Karpas-422 (cell line): ENCODE results near the gene RNF31. TPM values are rescaled to one million over a fixed set of nuclear protein-coding genes. Genes with fewer than 3 reads are reported as not detected.

Experiments used
- DNase-seq: peaks from one replicate; pipeline ENCODE4 v3.0.0-alpha.2; 2015
- H2AFZ ChIP-seq: fragments of 200-600 bp; sonication (generic); 2 replicates; pipeline ENCODE4 v1.6.1; 2014; ENCODE audit warnings: antibody characterized with exemption, low read length, mixed read lengths
- H3K27ac ChIP-seq: fragments of 200-600 bp; sonication (generic); 2 replicates; pipeline ENCODE4 v1.5.1; 2014; ENCODE audit warnings: mild to moderate bottlenecking, low read length, moderate library complexity
- H3K27me3 ChIP-seq: fragments of 200-600 bp; sonication (generic); 2 replicates; pipeline ENCODE4 v1.6.1; 2014; ENCODE audit warnings: low read length, mixed read lengths
- H3K36me3 ChIP-seq: fragments of 200-600 bp; sonication (generic); 2 replicates; pipeline ENCODE4 v1.6.1; 2014; ENCODE audit warnings: low read length, mixed read lengths; ENCODE audit not compliant: insufficient read depth
- H3K4me1 ChIP-seq: fragments of 200-600 bp; sonication (generic); 2 replicates; pipeline ENCODE4 v1.6.1; 2014; ENCODE audit warnings: mild to moderate bottlenecking, low read length, mixed read lengths
- H3K4me2 ChIP-seq: fragments of 200-600 bp; sonication (generic); 2 replicates; pipeline ENCODE4 v1.6.1; 2014; ENCODE audit warnings: low read length, low read depth, mild to moderate bottlenecking; ENCODE audit not compliant: poor library complexity, severe bottlenecking
- H3K4me3 ChIP-seq: fragments of 200-600 bp; sonication (generic); 2 replicates; pipeline ENCODE4 v1.5.1; 2014; ENCODE audit warnings: mild to moderate bottlenecking, antibody characterized with exemption, low read length, mixed read lengths
- H3K79me2 ChIP-seq: fragments of 200-600 bp; sonication (generic); 2 replicates; pipeline ENCODE4 v1.6.1; 2014; ENCODE audit warnings: mild to moderate bottlenecking, low read length, mixed read lengths
- H3K9ac ChIP-seq: fragments of 200-600 bp; sonication (generic); 2 replicates; pipeline ENCODE4 v1.6.0; 2014; ENCODE audit warnings: low read length
- H3K9me2 ChIP-seq: fragments of 200-600 bp; sonication (generic), shearing (Covaris generic); replicated peaks from 2 replicates; pipeline ENCODE4 v1.6.0; 2014; ENCODE audit warnings: mild to moderate bottlenecking, low read length, moderate library complexity; ENCODE audit not compliant: insufficient read depth
- H3K9me3 ChIP-seq: fragments of 300-700, 200-600 bp; sonication (generic); 2 replicates; pipeline ENCODE4 v1.6.1; 2014; ENCODE audit warnings: low read length, mixed read lengths
- H4K20me1 ChIP-seq: fragments of 200-600 bp; sonication (generic); 2 replicates; pipeline ENCODE4 v1.6.1; 2014; ENCODE audit warnings: mild to moderate bottlenecking, antibody characterized with exemption, low read length, low read depth; ENCODE audit not compliant: insufficient read depth
- total RNA-seq: library from RNA; depleted of rRNA; stranded (reverse); fragments of >200 nt; shearing (Covaris generic); gene quantifications from 2 replicates; pipeline ENCODE4 v1.2.3, GENCODE V29; 2014; ENCODE audit warnings: low replicate concordance

RNF31 gene
- total RNA-seq, 1 experiment from 2014 or later: 82.0 TPM

DNA sequence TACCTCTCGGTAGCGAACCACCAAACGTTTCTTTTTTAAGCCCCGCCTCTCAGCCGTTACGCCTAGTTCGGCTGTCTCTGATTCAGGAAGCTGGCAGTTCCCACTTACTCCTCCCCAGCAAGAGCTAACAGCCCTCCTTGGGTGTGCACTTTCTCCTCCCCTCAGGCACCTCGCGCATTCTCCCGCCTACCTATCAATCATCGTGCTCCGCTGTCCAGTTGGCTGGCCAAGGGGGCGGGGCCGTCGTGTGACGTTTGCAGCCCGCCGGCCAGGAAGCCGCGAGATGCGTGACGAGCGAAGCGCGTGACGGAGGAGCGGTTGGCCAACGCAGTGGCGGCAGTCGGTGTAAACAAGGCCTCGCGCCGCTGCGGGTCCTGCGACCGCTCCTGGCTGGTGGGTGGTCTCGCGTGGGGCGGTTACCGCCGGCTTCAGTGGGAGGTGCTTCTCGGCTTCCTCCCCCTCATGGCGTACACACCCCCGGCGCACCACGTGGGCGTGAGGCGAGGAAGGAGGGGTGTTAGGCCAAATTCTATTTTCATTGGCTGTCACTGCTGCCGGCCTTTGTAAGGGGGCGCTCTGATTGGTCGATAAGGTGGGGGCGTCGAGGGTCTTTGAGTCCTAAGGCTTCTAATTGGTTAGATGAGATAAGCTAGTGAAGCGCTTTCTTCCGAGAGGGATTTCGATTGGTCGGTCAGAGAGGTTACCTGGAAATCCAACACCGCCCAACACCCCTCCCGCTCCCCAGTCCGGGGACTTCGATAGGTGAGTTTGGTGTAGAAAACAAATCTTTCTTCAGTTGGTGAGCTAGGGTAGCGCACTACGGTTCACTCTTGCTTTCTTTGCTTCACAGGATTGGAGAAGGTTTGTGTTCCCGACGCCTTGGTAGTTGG is 32.5 kb upstream of the RNF31 start, which contains the start of the genes DCAF11 and NRL:
DCAF11 (plus strand) TSS at position 246 of the 890 bp plus-strand sequence. CDS start 818 bp downstream, outside the sequence.
NRL (minus strand) TSS at position 418 of the 890 bp plus-strand sequence. CDS start 32,101 bp downstream, outside the sequence.
- H3K79me2 ChIP-seq: peaks cover 22% of the 10 kb centered on the region
- peak; percentile 100 for DNase-seq
- no peaks in the 10 kb centered on the region for H3K9me3 ChIP-seq
- no peaks in the 10 kb centered on the region for H3K9me2 ChIP-seq
- no peaks in the 10 kb centered on the region for H3K27me3 ChIP-seq
- no peaks in the 10 kb centered on the region for H4K20me1 ChIP-seq
- H3K4me3 ChIP-seq: peak within 1 kb of the TSS; percentile 89
- peak within 1 kb of the TSS; percentile 95 for H3K9ac ChIP-seq
- H3K27ac ChIP-seq: peak within 1 kb of the TSS; percentile 91
- H3K36me3 ChIP-seq: peaks cover 8% of the 10 kb centered on the region; the same call in 1 of the 2 replicates
- H3K4me2 ChIP-seq: peak within 1 kb of the TSS; percentile 91
- peaks cover 19% of the 10 kb centered on the region for H3K4me1 ChIP-seq
- peak within 1 kb of the TSS; percentile 87 for H2AFZ ChIP-seq

GRCh38 chr14:24115422-24116127 is 31.7 kb upstream of the RNF31 start:
- H4K20me1 ChIP-seq: no peaks in the 10 kb centered on the region
- peak overlapping the region; percentile 89 for H3K4me3 ChIP-seq
- H3K9me2 ChIP-seq: no peaks in the 10 kb centered on the region
- H3K27ac ChIP-seq: peak overlapping the region; percentile 5; the same call in 1 of the 2 replicates
- peaks cover 9% of the 10 kb centered on the region; the same call in 1 of the 2 replicates for H3K36me3 ChIP-seq
- H3K27me3 ChIP-seq: no peaks in the 10 kb centered on the region
- peak overlapping the region; percentile 91 for H3K4me2 ChIP-seq
- DNase-seq: no peak
- no peaks in the 10 kb centered on the region for H3K9me3 ChIP-seq
- H3K9ac ChIP-seq: peak overlapping the region; percentile 77
- H2AFZ ChIP-seq: peak overlapping the region; percentile 78
- peaks cover 22% of the 10 kb centered on the region for H3K79me2 ChIP-seq
- H3K4me1 ChIP-seq: peaks cover 19% of the 10 kb centered on the region

DNA sequence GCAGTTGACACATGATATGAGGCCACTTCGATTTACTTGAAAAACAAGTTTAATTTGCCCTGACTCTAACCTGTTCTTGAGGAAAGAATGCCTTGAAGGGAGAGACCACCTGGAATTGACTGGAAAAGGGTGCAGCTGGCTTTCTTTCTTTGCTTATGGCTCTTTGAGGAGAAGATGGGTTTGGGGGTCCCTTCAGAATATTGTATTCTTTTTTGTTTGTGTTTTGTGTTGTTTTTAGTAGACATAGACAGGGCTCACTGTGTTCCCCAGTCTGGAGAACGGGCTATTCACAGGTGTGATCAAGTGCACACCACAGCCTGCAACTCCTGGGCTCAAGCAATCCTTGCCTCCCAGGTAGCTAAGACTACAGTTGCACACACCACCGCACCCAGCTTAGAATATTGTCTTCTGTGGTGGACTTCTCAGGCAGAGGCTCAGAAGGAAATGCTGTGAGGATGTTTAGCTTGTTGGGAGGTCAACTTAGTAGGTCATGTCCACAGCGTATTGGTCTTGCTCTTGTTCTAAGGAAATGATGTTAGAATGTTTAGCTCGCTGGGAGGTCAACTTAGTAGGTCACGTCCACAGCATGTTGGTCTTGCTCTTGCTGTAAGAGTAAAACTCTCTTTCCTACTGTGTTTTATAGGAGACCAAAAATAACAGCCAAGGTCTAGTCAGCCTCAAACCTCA is 31.0 kb upstream of the RNF31 start:
- peak overlapping the region; percentile 89 for H3K4me3 ChIP-seq
- H3K36me3 ChIP-seq: peaks cover 16% of the 10 kb centered on the region
- H3K27ac ChIP-seq: no peak overlapping the region
- peaks cover 22% of the 10 kb centered on the region for H3K79me2 ChIP-seq
- peak overlapping the region; percentile 91 for H3K4me2 ChIP-seq
- peak overlapping the region; percentile 77 for H3K9ac ChIP-seq
- H3K27me3 ChIP-seq: no peaks in the 10 kb centered on the region
- no peaks in the 10 kb centered on the region for H3K9me3 ChIP-seq
- H4K20me1 ChIP-seq: no peaks in the 10 kb centered on the region
- DNase-seq: no peak
- peaks cover 19% of the 10 kb centered on the region for H3K4me1 ChIP-seq
- H2AFZ ChIP-seq: no peak overlapping the region
- no peaks in the 10 kb centered on the region for H3K9me2 ChIP-seq

DNA sequence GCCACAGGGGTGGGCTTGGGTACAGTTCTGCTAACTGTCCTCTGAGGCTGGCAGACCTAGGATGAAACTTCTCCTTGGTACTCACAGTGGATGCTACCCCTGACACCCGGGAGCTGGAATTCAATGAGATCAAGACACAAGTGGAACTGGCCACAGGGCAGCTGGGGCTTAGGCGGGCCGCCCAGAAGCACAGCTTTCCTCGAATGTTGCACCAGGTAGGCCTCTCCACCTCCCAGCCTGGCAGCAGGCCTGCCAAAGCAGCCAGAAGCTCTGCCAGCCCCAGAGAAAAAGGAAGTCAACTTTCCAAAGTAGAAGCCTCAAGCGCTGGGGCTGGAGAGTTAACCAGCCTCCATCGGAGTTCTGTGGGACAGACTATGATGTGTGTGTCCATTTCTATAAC is 30.1 kb upstream of the RNF31 start:
- no peak overlapping the region for H3K4me2 ChIP-seq
- no peak overlapping the region for H2AFZ ChIP-seq
- no peaks in the 10 kb centered on the region for H4K20me1 ChIP-seq
- no peak overlapping the region for H3K9ac ChIP-seq
- H3K79me2 ChIP-seq: peaks cover 22% of the 10 kb centered on the region
- peaks cover 21% of the 10 kb centered on the region for H3K36me3 ChIP-seq
- H3K4me3 ChIP-seq: no peak overlapping the region
- no peak for DNase-seq
- H3K9me2 ChIP-seq: no peaks in the 10 kb centered on the region
- H3K27me3 ChIP-seq: no peaks in the 10 kb centered on the region
- peaks cover 19% of the 10 kb centered on the region for H3K4me1 ChIP-seq
- H3K9me3 ChIP-seq: no peaks in the 10 kb centered on the region
- H3K27ac ChIP-seq: no peak overlapping the region

- Histone ChIP-seq H3K9me3 (no peaks in the 10 kb centered on the region), H3K27me3 (no peaks in the 10 kb centered on the region), H3K4me1 (peaks cover 28% of the 10 kb centered on the region), H3K79me2 (peaks cover 18% of the 10 kb centered on the region), H2AFZ (no peak overlapping the region), H3K9ac (no peak overlapping the region), H3K36me3 (peaks cover 26% of the 10 kb centered on the region), H3K4me2 (no peak overlapping the region), H3K4me3 (no peak overlapping the region), H3K27ac (no peak overlapping the region), H4K20me1 (no peaks in the 10 kb centered on the region), H3K9me2 (no peaks in the 10 kb centered on the region)
- no peak for DNase-seq
These were observed 27.6 kb upstream of the RNF31 start for GRCh38 chr14:24119691-24120090.

DNA sequence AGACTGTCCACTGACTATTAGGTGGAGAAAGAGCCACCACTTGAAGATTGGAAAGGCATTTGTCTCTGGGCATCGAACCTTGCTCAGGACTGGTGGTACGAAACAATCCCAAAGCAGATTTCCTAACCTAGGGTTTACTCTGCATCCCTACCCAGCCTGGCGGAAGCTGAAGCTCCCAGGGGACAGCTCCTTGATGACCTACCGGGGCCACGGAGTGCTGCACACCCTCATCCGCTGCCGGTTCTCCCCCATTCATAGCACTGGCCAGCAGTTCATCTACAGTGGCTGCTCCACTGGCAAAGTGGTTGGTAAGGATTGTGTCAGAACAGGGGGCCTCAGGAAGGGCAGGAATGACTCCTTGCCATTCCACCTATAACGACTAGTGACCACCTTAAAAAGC is 26.1 kb upstream of the RNF31 start:
- H3K9ac ChIP-seq: no peak overlapping the region
- H3K9me3 ChIP-seq: no peaks in the 10 kb centered on the region
- H2AFZ ChIP-seq: no peak overlapping the region
- no peaks in the 10 kb centered on the region for H3K9me2 ChIP-seq
- no peak for DNase-seq
- peaks cover 26% of the 10 kb centered on the region for H3K36me3 ChIP-seq
- H3K79me2 ChIP-seq: peaks cover 8% of the 10 kb centered on the region
- no peak overlapping the region for H3K4me3 ChIP-seq
- peaks cover 18% of the 10 kb centered on the region for H3K4me1 ChIP-seq
- H3K27me3 ChIP-seq: no peaks in the 10 kb centered on the region
- no peak overlapping the region for H3K27ac ChIP-seq
- H3K4me2 ChIP-seq: no peak overlapping the region
- no peaks in the 10 kb centered on the region for H4K20me1 ChIP-seq

DNA sequence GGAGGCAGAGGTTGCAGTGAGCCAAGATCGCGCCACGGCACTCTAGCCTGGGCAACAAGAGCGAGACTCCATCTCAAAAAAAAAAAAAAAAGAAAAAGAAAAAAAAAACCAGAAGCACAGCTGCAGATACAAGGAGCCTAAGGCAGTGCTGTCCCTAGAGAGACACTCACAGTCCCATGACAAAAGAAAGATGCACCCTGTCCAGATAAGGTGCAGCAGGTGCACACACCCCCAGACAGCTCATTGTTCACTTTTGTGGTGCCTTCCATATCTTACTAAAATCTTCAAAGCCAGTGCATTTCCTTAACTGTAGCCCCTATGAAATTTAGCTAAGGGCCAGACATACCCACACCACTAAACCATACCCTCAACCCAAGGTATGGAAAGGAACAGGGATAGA is 24.9 kb upstream of the RNF31 start:
- Histone ChIP-seq H3K79me2 (no peaks in the 10 kb centered on the region), H3K4me1 (peaks cover 13% of the 10 kb centered on the region), H3K4me2 (no peak overlapping the region), H3K9me2 (no peaks in the 10 kb centered on the region), H3K4me3 (no peak overlapping the region), H2AFZ (no peak overlapping the region), H3K9ac (no peak overlapping the region), H4K20me1 (no peaks in the 10 kb centered on the region), H3K9me3 (no peaks in the 10 kb centered on the region), H3K36me3 (peaks cover 26% of the 10 kb centered on the region), H3K27ac (no peak overlapping the region), H3K27me3 (no peaks in the 10 kb centered on the region)
- DNase-seq: no peak
